Fibroblast of lung (primary cell): ENCODE measurements around the gene SCFD2.

Source experiments
- CTCF ChIP-seq, 2 donors: IDR thresholded peaks in 1 of 2; conservative IDR thresholded peaks in 1 of 2; 1 replicate in 1 of 2; 2 replicates in 1 of 2; pipeline ENCODE4 v1.5.1; 2011 to 2012; ENCODE audit warnings: low read length in 2 of 2, control low read depth in 1 of 2, inconsistent platforms in 1 of 2, low read depth in 1 of 2, mild to moderate bottlenecking in 1 of 2
- EZH2 ChIP-seq: IDR thresholded peaks from 2 replicates; pipeline ENCODE4 v1.5.1; 2012; ENCODE audit warnings: low read length, control low read depth, mild to moderate bottlenecking; ENCODE audit errors: missing control alignments

GRCh38 chr4:52962721-52963120 lies 403.1 kb downstream of the SCFD2 start:
- no peak for TF ChIP-seq CTCF (conservative IDR thresholded peaks at IDR 0.05 in 1 of 2, IDR thresholded peaks at IDR 0.05 in 1 of 2; ENCODE audit: low read depth in 1 of 2, low read length in 2 of 2)
- no peak for TF ChIP-seq EZH2
